ENCODE data around the gene TVP23B. TPM values are rescaled to one million over a fixed set of nuclear protein-coding genes. Genes with fewer than 3 reads are reported as not detected.
"Not testable (repeated sequence)": the region's sequence is repeated elsewhere in the genome, so short reads cannot be mapped to it uniquely, and the experiment has no call there.

The TVP23B gene
- total RNA-seq, 1 experiment from 2014 or later: 47.8 TPM

- intact Hi-C loops (cut with micrococcal nuclease): no loop called here
- Histone ChIP-seq H2AFZ (ENCODE audit: low read depth, low read length, poor library complexity, severe bottlenecking) (no peak overlapping the region), H3K4me3 (replicated peaks in 1 of 2; ENCODE audit: low read depth in 1 of 2, low read length in 2 of 2) (no peak overlapping the region), H3K9me3 (ENCODE audit: control insufficient read depth in 1 of 2, insufficient read depth in 1 of 2, low read depth in 1 of 2, low read length in 2 of 2) (no peaks in the 10 kb centered on the region), H3K4me2 (ENCODE audit: low read length) (no peak overlapping the region), H3K9me2 (ENCODE audit: insufficient read depth) (no peaks in the 10 kb centered on the region), H3K27ac (ENCODE audit: low read depth, low read length) (no peak overlapping the region), H3K79me2 (ENCODE audit: insufficient read depth, low read length) (no peaks in the 10 kb centered on the region), H3K36me3 (ENCODE audit: control insufficient read depth in 1 of 2, insufficient read depth in 2 of 2, low read length in 2 of 2) (no peaks in the 10 kb centered on the region), H3K4me1 (ENCODE audit: control insufficient read depth in 1 of 2, insufficient read depth in 2 of 2, low read length in 2 of 2) (no peaks in the 10 kb centered on the region), H3K27me3 (ENCODE audit: insufficient read depth, low read length) (peaks cover 3% of the 10 kb centered on the region; the same call in 1 of the 2 replicates), H4K20me1 (ENCODE audit: insufficient read depth) (no peaks in the 10 kb centered on the region), H3K9ac (ENCODE audit: low read length) (no peak overlapping the region)
- POLR2A ChIA-PET: no interaction called here
- RAD21 ChIA-PET (ENCODE audit: low non-redundant PET in 1 of 2, low total read pairs in 2 of 2, uncharacterized antibody in 2 of 2, unreplicated experiment in 2 of 2): no interaction called here
- no peak for ATAC-seq
- DNase-seq (ENCODE audit: low read depth, low spot score): no peak
- TF ChIP-seq ZBTB33 (IDR thresholded peaks at IDR 0.05; ENCODE audit: extremely low read depth, insufficient replicate concordance, low read length): no peak
- TF ChIP-seq POLR2A (IDR thresholded peaks at IDR 0.05; ENCODE audit: borderline replicate concordance, extremely low read depth, insufficient read depth, insufficient read length): no peak
- no peak for TF ChIP-seq RAD21 (IDR thresholded peaks at IDR 0.05; ENCODE audit: low read depth)
- no peak for TF ChIP-seq TCF7L2 (IDR thresholded peaks at IDR 0.05; ENCODE audit: borderline replicate concordance, extremely low read depth, insufficient read depth, insufficient read length)
- no peak for TF ChIP-seq ATF3 (IDR thresholded peaks at IDR 0.05)
- no peak for TF ChIP-seq CBX3 (IDR thresholded peaks at IDR 0.05; ENCODE audit: low read depth)
- no peak for TF ChIP-seq JUND (IDR thresholded peaks at IDR 0.05)
- TF ChIP-seq EZH2phosphoT487 (IDR thresholded peaks at IDR 0.05; ENCODE audit: borderline replicate concordance): no peak
- no peak for TF ChIP-seq SRF (IDR thresholded peaks at IDR 0.05; ENCODE audit: low read depth)
- TF ChIP-seq SP1 (IDR thresholded peaks at IDR 0.05; ENCODE audit: low read depth): no peak
- no peak for TF ChIP-seq EZH2 (IDR thresholded peaks at IDR 0.05)
- no TSS peak for BruUV-seq (replicated peaks)
- CTCF ChIA-PET: no interaction called here
Measured at GRCh38 chr17:18772471-18772870, 8.5 kb upstream of the TVP23B start.

- H3K36me3 ChIP-seq (ENCODE audit: control insufficient read depth in 1 of 2, insufficient read depth in 2 of 2, low read length in 2 of 2); BruUV-seq (replicated peaks); POLR2A ChIA-PET; H3K27me3 ChIP-seq (ENCODE audit: insufficient read depth, low read length); H3K9me2 ChIP-seq (ENCODE audit: insufficient read depth); DNase-seq (ENCODE audit: low read depth, low spot score); RAD21 ChIA-PET (ENCODE audit: low non-redundant PET in 1 of 2, low total read pairs in 2 of 2, uncharacterized antibody in 2 of 2, unreplicated experiment in 2 of 2); ATAC-seq; H3K9me3 ChIP-seq (ENCODE audit: control insufficient read depth in 1 of 2, insufficient read depth in 1 of 2, low read depth in 1 of 2, low read length in 2 of 2); H3K27ac ChIP-seq (ENCODE audit: low read depth, low read length); CTCF ChIA-PET; H2AFZ ChIP-seq (ENCODE audit: low read depth, low read length, poor library complexity, severe bottlenecking); H3K4me1 ChIP-seq (ENCODE audit: control insufficient read depth in 1 of 2, insufficient read depth in 2 of 2, low read length in 2 of 2); H4K20me1 ChIP-seq (ENCODE audit: insufficient read depth); intact Hi-C loops (cut with micrococcal nuclease): not testable (repeated sequence)
- Histone ChIP-seq H3K4me3 (replicated peaks in 1 of 2; ENCODE audit: low read depth in 1 of 2, low read length in 2 of 2) (peak overlapping the region; percentile 52 to 62), H3K9ac (ENCODE audit: low read length) (peak overlapping the region; percentile 67), H3K4me2 (ENCODE audit: low read length) (peak overlapping the region; percentile 53), H3K79me2 (ENCODE audit: insufficient read depth, low read length) (peaks cover 28% of the 10 kb centered on the region)
Measured at GRCh38 chr17:18781805-18782204, 822 bp downstream of the TVP23B start.

- H3K4me1 ChIP-seq (ENCODE audit: control insufficient read depth in 1 of 2, insufficient read depth in 2 of 2, low read length in 2 of 2); H3K9ac ChIP-seq (ENCODE audit: low read length); DNase-seq (ENCODE audit: low read depth, low spot score); BruUV-seq (replicated peaks); H2AFZ ChIP-seq (ENCODE audit: low read depth, low read length, poor library complexity, severe bottlenecking); intact Hi-C loops (cut with micrococcal nuclease); H3K4me3 ChIP-seq (replicated peaks in 1 of 2; ENCODE audit: low read depth in 1 of 2, low read length in 2 of 2); H3K27ac ChIP-seq (ENCODE audit: low read depth, low read length); H3K9me3 ChIP-seq (ENCODE audit: control insufficient read depth in 1 of 2, insufficient read depth in 1 of 2, low read depth in 1 of 2, low read length in 2 of 2); H4K20me1 ChIP-seq (ENCODE audit: insufficient read depth); H3K9me2 ChIP-seq (ENCODE audit: insufficient read depth); POLR2A ChIA-PET; ATAC-seq; H3K4me2 ChIP-seq (ENCODE audit: low read length); RAD21 ChIA-PET (ENCODE audit: low non-redundant PET in 1 of 2, low total read pairs in 2 of 2, uncharacterized antibody in 2 of 2, unreplicated experiment in 2 of 2); H3K27me3 ChIP-seq (ENCODE audit: insufficient read depth, low read length); CTCF ChIA-PET; H3K36me3 ChIP-seq (ENCODE audit: control insufficient read depth in 1 of 2, insufficient read depth in 2 of 2, low read length in 2 of 2): not testable (repeated sequence)
- H3K79me2 ChIP-seq (ENCODE audit: insufficient read depth, low read length): peaks cover 28% of the 10 kb centered on the region
Measured at GRCh38 chr17:18785933-18786332, 5.0 kb downstream of the TVP23B start.

All from HCT116 (cell line).